ENCODE measurements around the gene EVI5.

The EVI5 gene

GRCh38 chr1:92784639-92785500 is at the start of gene EVI5:
EVI5 (minus strand) TSS chr1:92785108; CDS start chr1:92736546, 48,562 bp downstream.
- DNase-seq (ENCODE audit: low spot score), result peak; percentile 93

GRCh38 chr1:92834617-92835016 is 49.7 kb upstream of the EVI5 start:
- no peak for DNase-seq (ENCODE audit: low spot score)

- no peak for DNase-seq (ENCODE audit: low spot score)
These were observed 48.9 kb upstream of the EVI5 start for GRCh38 chr1:92833840-92834239.

GRCh38 chr1:92832537-92833114 is 47.7 kb upstream of the EVI5 start:
- DNase-seq (ENCODE audit: low spot score), result peak; percentile 32

- DNase-seq (ENCODE audit: low spot score), result peak; percentile 98
These were observed 47.0 kb upstream of the EVI5 start, which contains the start of gene RPL5 for GRCh38 chr1:92831762-92832536. RPL5 (plus strand) TSS chr1:92832040; CDS start chr1:92832115, 75 bp downstream.

GRCh38 chr1:92831368-92831761 is 46.5 kb upstream of the EVI5 start:
- DNase-seq (ENCODE audit: low spot score), result no peak

- DNase-seq (ENCODE audit: low spot score), result no peak
These were observed 41.9 kb upstream of the EVI5 start for GRCh38 chr1:92826792-92827191.

- no peak for DNase-seq (ENCODE audit: low spot score)
These were observed 38.0 kb upstream of the EVI5 start for GRCh38 chr1:92822879-92823278.

GRCh38 chr1:92820551-92820950 is 35.6 kb upstream of the EVI5 start:
- DNase-seq (ENCODE audit: low spot score), result no peak

- no peak for DNase-seq (ENCODE audit: low spot score)
These were observed 35.1 kb upstream of the EVI5 start for GRCh38 chr1:92820024-92820423.

- no peak for DNase-seq (ENCODE audit: low spot score)
These were observed 33.3 kb upstream of the EVI5 start for GRCh38 chr1:92817986-92818764.

- DNase-seq (ENCODE audit: low spot score), result no peak
These were observed 32.3 kb upstream of the EVI5 start for GRCh38 chr1:92817137-92817697.

GRCh38 chr1:92816732-92817131 is 31.8 kb upstream of the EVI5 start:
- no peak for DNase-seq (ENCODE audit: low spot score)

- DNase-seq (ENCODE audit: low spot score), result no peak
These were observed 23.5 kb upstream of the EVI5 start for GRCh38 chr1:92808381-92808780.

GRCh38 chr1:92805216-92805615 is 20.3 kb upstream of the EVI5 start:
- DNase-seq (ENCODE audit: low spot score), result no peak

- DNase-seq (ENCODE audit: low spot score), result peak; percentile 83
These were observed 19.9 kb upstream of the EVI5 start for GRCh38 chr1:92804721-92805201.

GRCh38 chr1:92803140-92803887 is 18.4 kb upstream of the EVI5 start:
- no peak for DNase-seq (ENCODE audit: low spot score)

- no peak for DNase-seq (ENCODE audit: low spot score)
These were observed 13.1 kb upstream of the EVI5 start for GRCh38 chr1:92797961-92798360.

- no peak for DNase-seq (ENCODE audit: low spot score)
These were observed 12.4 kb upstream of the EVI5 start for GRCh38 chr1:92797297-92797696.

- DNase-seq (ENCODE audit: low spot score), result no peak
These were observed 10.3 kb upstream of the EVI5 start for GRCh38 chr1:92795166-92795565.

GRCh38 chr1:92792340-92792782 is 7.5 kb upstream of the EVI5 start:
- no peak for DNase-seq (ENCODE audit: low spot score)
